ENCODE data around the gene RBMXL2.

RBMXL2 gene

DNA sequence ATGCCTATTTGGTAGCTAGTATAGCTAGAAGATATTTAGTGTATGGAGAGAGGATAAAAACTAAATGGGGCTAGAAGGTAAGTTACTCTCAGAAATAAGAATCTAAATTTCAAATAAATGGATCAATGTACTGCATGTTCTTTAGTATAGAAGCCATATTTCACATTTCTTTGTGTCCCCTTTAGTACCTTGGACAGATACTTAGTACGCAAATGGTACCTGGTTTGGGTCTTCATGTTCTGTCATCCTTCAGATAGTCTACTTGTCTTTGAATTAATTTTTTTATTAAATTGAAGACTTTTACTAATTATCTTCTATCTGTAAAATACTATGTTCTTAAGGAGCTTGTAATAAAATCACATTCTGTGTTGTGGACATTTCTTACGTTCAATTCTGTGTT, 26.3 kb upstream of the RBMXL2 start:
- Histone ChIP-seq H3K4me2 (ENCODE audit: low read depth, low read length, poor library complexity, severe bottlenecking) (no peak overlapping the region), H3K79me2 (ENCODE audit: insufficient read depth, low read length) (no peaks in the 10 kb centered on the region), H3K27me3 (ENCODE audit: insufficient read depth, low read length, poor library complexity, severe bottlenecking) (no peaks in the 10 kb centered on the region), H3F3A (ENCODE audit: low read depth) (no peaks in the 10 kb centered on the region), H3K4me1 (ENCODE audit: insufficient read depth, low read length, poor library complexity, severe bottlenecking) (no peaks in the 10 kb centered on the region), H4K20me1 (ENCODE audit: insufficient read depth, low read length, poor library complexity, severe bottlenecking) (no peaks in the 10 kb centered on the region), H3K9ac (ENCODE audit: low read depth, low read length, poor library complexity, severe bottlenecking) (no peak overlapping the region), H3K4me3 (ENCODE audit: low read length, poor library complexity, severe bottlenecking) (no peak overlapping the region), H2AFZ (ENCODE audit: low read length) (no peak overlapping the region), H3K36me3 (ENCODE audit: insufficient read depth, low read length) (no peaks in the 10 kb centered on the region), H3K9me2 (replicated peaks; ENCODE audit: low read depth, low read length) (no peaks in the 10 kb centered on the region; the same call in 1 of the 2 replicates), H3K9me3 (ENCODE audit: insufficient read depth, low read depth, low read length) (no peaks in the 10 kb centered on the region)
- TF ChIP-seq EZH2phosphoT487 (IDR thresholded peaks at IDR 0.05; ENCODE audit: borderline replicate concordance) = no peak
- TF ChIP-seq, protein P1, sequence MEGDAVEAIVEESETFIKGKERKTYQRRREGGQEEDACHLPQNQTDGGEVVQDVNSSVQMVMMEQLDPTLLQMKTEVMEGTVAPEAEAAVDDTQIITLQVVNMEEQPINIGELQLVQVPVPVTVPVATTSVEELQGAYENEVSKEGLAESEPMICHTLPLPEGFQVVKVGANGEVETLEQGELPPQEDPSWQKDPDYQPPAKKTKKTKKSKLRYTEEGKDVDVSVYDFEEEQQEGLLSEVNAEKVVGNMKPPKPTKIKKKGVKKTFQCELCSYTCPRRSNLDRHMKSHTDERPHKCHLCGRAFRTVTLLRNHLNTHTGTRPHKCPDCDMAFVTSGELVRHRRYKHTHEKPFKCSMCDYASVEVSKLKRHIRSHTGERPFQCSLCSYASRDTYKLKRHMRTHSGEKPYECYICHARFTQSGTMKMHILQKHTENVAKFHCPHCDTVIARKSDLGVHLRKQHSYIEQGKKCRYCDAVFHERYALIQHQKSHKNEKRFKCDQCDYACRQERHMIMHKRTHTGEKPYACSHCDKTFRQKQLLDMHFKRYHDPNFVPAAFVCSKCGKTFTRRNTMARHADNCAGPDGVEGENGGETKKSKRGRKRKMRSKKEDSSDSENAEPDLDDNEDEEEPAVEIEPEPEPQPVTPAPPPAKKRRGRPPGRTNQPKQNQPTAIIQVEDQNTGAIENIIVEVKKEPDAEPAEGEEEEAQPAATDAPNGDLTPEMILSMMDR (conservative IDR thresholded peaks at IDR 0.05; ENCODE audit: low read length) = no peak

DNA sequence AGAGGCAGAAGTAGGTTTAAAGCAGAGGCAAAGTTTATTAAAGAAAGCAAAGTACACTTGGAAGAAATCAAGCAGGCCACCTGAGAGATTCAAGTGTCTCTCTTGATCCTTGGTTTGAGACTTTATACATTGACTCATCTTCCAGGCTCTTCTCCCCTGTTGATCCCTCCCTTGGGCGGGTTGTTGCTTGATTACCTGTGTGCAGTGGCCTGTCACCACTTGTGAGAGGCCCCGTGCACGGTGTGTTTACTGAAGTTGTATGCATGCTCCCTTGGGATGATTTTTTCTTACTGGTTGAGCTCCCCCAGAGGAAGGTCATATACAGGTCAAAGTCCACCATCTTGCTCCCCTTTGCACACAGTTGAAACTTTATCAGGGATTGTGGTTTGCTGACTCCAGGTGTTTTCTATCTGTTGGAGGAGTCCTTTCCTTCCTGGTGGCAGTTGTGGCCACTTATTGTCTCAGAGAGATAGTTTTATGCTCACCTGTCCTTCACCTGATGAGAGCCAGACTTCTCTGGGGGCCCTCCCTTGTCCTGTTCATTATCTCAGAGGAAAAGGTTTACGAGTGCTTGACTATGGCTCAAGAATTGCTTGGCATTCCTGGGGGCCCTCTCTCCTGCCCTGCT, 16.3 kb upstream of the RBMXL2 start:
- Histone ChIP-seq H2AFZ (ENCODE audit: low read length) (no peak overlapping the region), H3K27me3 (ENCODE audit: insufficient read depth, low read length, poor library complexity, severe bottlenecking) (no peaks in the 10 kb centered on the region), H3K9ac (ENCODE audit: low read depth, low read length, poor library complexity, severe bottlenecking) (no peak overlapping the region), H3K4me3 (ENCODE audit: low read length, poor library complexity, severe bottlenecking) (no peak overlapping the region), H3K4me2 (ENCODE audit: low read depth, low read length, poor library complexity, severe bottlenecking) (no peak overlapping the region), H3K4me1 (ENCODE audit: insufficient read depth, low read length, poor library complexity, severe bottlenecking) (no peaks in the 10 kb centered on the region), H3K9me2 (replicated peaks; ENCODE audit: low read depth, low read length) (no peaks in the 10 kb centered on the region), H3K79me2 (ENCODE audit: insufficient read depth, low read length) (no peaks in the 10 kb centered on the region), H4K20me1 (ENCODE audit: insufficient read depth, low read length, poor library complexity, severe bottlenecking) (no peaks in the 10 kb centered on the region), H3K9me3 (ENCODE audit: insufficient read depth, low read depth, low read length) (no peaks in the 10 kb centered on the region), H3F3A (ENCODE audit: low read depth) (no peaks in the 10 kb centered on the region), H3K36me3 (ENCODE audit: insufficient read depth, low read length) (no peaks in the 10 kb centered on the region)
- TF ChIP-seq EZH2phosphoT487 (IDR thresholded peaks at IDR 0.05; ENCODE audit: borderline replicate concordance) = no peak
- TF ChIP-seq, protein P1 (conservative IDR thresholded peaks at IDR 0.05; ENCODE audit: low read length) = no peak

DNA sequence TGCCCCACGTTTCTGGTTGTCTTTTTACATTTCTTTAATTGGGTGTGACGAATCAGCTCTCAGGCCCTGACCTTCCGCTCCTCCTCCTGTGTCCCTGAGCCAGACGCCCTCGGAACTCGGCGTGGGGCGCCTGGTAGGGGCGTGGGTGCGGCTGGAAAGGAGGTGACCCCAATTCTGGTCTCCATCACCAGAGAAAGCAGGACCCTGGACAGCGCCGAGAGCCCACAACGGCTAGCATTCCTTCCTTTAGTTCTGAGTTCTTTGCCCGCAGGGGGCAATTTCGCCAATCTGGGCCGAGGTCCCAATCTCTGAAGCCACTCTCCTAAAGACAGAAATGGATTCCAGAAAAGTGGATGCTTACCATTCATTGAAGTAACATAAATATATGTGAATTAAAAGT, 11.7 kb upstream of the RBMXL2 start:
- Histone ChIP-seq H3K9ac (ENCODE audit: low read depth, low read length, poor library complexity, severe bottlenecking) (no peak overlapping the region), H3K4me1 (ENCODE audit: insufficient read depth, low read length, poor library complexity, severe bottlenecking) (no peaks in the 10 kb centered on the region), H3K36me3 (ENCODE audit: insufficient read depth, low read length) (no peaks in the 10 kb centered on the region), H3K4me2 (ENCODE audit: low read depth, low read length, poor library complexity, severe bottlenecking) (no peak overlapping the region), H3K79me2 (ENCODE audit: insufficient read depth, low read length) (no peaks in the 10 kb centered on the region), H3F3A (ENCODE audit: low read depth) (no peaks in the 10 kb centered on the region), H3K9me2 (replicated peaks; ENCODE audit: low read depth, low read length) (no peaks in the 10 kb centered on the region), H4K20me1 (ENCODE audit: insufficient read depth, low read length, poor library complexity, severe bottlenecking) (no peaks in the 10 kb centered on the region), H3K27me3 (ENCODE audit: insufficient read depth, low read length, poor library complexity, severe bottlenecking) (no peaks in the 10 kb centered on the region), H2AFZ (ENCODE audit: low read length) (no peak overlapping the region), H3K4me3 (ENCODE audit: low read length, poor library complexity, severe bottlenecking) (no peak overlapping the region), H3K9me3 (ENCODE audit: insufficient read depth, low read depth, low read length) (no peaks in the 10 kb centered on the region)
- TF ChIP-seq, protein P1 (conservative IDR thresholded peaks at IDR 0.05; ENCODE audit: low read length) = no peak
- no peak for TF ChIP-seq EZH2phosphoT487 (IDR thresholded peaks at IDR 0.05; ENCODE audit: borderline replicate concordance)

All from Loucy (cell line).